Hypothalamus (tissue), 51 donors: ENCODE results near the gene PKP3.
"Not testable (repeated sequence)": the region's sequence is repeated elsewhere in the genome, so short reads cannot be mapped to it uniquely, and the experiment has no call there.

Experiments used
- DNase-seq, 51 donors: peaks; one replicate each; lab custom pipeline; 2025; lab: John Stamatoyannopoulos, UW

PKP3 gene

DNA sequence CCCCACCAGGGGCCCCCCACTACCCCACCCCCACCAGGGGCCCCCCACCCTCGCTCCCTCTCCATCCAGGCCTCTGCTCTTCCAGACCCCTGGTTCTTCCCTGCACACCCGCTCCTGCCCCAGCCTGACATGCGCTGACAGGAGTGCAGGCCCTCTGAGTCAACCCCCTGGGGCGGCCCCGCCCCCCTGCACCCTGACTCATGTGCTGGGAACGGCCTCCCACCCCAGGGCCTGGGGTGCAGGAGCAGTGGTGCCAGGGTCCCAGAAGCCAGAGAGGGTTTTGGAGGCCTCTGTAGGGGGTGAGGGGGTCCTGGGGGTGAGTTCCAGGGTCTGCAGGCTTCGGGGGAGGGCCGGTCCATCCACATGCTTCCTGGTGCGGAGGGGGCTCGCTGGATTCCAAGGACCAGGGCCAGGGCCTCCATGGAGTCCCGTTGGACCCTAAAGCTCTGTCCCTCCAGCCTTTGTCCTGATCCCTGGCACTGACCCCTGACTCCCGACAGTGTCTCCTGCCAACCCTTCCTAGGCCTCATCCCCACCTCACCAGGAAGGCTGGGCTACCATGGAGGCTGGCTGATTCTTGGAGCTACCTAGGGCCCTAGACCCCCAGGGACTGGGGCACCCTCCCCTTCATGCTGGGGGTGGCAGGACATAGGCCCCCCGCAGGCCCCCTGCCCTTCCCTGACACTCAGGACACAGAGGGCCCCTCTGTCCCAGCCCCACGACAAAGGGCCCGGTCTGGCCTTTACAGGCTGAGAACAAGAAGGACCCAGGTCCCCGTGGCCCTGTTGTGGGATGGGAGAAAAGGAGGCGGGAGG, 583 bp upstream of the PKP3 start:
- no peak for DNase-seq

DNA sequence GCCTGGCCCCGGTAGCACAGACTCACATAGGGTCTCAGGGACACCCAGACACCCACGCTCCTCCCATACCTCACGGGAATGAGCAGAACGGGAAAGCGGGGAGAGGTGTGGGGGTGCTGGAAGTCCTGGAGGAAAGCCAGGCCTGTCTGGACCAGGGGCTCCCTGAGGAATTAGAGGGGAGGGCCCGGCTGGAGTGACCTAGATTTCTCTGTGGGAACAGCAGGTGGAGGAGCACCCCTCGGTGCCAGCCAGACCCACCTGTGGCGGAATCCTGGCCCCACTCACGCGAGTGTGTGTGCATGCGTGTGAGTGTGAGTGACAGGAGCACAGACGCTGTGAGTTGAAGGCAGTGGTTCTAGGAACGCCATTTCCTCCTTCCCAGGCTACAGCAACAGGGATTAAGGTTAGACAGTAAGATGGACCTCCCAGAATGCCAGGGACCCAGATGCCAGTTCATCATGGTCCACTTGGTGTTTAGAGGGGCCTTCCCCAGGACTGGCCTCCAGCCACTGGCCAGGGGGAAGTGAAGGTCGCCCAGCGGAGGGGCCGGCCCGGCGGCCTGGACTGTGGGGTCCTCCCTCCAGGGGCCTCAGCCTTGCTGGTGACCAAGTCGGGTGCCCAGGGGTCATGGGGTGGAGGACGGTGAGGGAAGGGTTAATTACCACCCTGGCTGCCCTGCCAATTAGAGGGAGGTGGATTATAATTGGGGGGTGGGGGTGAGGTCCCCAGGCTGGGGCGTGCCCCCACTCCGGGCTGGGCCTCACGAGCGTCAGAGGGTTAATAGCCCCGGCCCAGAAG, 1.0 kb downstream of the PKP3 start:
- DNase-seq, result no peak

DNA sequence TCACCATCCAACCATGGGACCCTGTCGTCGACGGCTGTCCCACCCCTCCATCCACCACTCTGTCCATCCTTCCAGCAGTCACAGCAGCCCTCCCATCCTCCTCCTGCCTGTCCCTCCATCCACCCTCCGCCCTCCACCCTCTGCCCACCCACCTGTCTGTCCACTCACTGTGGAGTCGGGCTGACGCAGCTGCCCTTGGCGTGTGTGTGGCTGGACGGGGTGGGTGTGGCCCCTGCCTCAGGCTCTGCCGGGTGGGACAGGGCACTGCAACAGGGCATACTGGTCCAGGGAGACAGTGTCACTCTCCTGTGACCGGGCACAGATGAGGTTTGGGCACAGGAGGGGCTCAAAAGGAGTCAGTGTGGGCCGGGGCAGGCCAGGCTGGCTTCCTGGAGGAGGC, 1.9 kb downstream of the PKP3 start:
- no peak for DNase-seq

DNA sequence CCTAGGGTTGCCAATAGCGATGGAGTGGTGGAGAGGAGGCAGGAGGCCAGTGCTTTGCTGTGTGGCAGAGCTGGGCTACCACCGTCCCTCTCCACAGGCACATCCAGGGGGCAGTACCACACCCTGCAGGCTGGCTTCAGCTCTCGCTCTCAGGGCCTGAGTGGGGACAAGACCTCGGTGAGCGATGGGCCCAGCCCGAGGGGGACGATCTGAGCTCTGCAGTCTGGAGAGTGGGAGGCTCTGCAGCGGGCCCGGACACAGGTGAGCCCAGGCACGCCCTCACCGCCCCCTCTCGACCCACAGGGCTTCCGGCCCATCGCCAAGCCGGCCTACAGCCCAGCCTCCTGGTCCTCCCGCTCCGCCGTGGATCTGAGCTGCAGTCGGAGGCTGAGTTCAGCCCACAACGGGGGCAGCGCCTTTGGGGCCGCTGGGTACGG, 2.5 kb downstream of the PKP3 start:
- no peak for DNase-seq

DNA sequence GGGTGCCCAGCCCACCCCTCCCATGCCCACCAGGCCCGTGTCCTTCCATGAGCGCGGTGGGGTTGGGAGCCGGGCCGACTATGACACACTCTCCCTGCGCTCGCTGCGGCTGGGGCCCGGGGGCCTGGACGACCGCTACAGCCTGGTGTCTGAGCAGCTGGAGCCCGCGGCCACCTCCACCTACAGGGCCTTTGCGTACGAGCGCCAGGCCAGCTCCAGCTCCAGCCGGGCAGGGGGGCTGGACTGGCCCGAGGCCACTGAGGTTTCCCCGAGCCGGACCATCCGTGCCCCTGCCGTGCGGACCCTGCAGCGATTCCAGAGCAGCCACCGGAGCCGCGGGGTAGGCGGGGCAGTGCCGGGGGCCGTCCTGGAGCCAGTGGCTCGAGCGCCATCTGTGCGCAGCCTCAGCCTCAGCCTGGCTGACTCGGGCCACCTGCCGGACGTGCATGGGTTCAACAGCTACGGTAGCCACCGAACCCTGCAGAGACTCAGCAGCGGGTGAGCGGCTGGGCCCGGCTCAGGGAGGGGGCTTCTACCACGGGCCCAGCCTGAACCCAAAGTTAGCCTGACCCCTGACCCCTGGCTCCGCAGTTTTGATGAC, 3.0 kb downstream of the PKP3 start:
- DNase-seq, result peak in 21 of 51 donors; percentile 6 to 70 (median 38)

DNA sequence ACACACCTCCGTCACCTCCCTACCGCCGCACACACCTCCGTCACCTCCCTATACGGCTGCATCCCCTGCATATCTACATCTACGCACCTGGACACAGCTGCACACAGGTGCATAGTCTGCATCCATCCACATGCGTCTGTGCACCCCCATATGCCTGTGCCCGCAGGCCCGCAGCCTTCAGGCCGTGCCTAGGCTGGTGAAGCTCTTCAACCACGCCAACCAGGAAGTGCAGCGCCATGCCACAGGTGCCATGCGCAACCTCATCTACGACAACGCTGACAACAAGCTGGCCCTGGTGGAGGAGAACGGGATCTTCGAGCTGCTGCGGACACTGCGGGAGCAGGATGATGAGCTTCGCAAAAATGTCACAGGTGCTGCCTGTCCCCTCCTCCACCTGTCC, 4.8 kb downstream of the PKP3 start:
- DNase-seq, result no peak

DNA sequence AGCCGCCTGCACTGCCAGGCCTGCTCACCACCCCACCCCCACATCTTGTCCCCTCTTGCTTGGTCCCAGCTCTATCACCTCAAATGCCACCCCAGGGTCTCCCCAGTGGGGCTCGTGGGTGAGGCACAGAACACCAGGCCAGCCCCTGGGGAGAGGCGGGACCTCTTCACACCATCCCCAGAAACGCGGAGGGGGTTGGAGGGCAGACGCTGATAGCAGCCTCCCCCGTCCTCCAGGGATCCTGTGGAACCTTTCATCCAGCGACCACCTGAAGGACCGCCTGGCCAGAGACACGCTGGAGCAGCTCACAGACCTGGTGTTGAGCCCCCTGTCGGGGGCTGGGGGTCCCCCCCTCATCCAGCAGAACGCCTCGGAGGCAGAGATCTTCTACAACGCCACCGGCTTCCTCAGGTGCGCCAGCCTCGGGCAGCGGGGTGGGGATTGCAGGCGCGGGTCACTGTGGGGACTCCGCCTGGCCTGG, 5.8 kb downstream of the PKP3 start:
- DNase-seq, result no peak

DNA sequence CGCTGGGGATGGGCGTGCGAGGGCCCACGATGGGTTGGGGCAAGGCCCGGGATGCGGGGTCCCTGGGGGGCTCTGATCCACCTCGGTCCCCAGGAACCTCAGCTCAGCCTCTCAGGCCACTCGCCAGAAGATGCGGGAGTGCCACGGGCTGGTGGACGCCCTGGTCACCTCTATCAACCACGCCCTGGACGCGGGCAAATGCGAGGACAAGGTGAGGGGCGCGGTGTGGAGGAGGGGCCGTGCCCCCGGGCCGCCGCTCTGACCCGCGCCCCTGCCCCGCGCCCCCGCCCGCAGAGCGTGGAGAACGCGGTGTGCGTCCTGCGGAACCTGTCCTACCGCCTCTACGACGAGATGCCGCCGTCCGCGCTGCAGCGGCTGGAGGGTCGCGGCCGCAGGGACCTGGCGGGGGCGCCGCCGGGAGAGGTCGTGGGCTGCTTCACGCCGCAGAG, 6.3 kb downstream of the PKP3 start:
- DNase-seq, result no peak

DNA sequence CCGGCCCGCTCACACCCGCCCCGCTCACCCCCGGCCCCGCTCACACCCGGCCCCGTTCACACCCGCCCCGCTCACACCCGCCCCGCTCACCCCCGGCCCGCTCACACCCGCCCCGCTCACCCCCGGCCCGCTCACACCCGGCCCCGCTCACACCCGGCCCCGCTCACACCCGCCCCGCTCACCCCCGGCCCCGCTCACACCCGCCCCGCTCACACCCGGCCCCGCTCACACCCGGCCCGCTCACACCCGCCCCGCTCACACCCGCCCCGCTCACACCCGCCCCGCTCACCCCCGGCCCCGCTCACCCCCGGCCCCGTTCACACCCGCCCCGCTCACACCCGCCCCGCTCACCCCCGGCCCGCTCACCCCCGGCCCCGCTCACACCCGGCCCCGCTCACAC, 7.2 kb downstream of the PKP3 start:
- DNase-seq, result not testable (repeated sequence)

DNA sequence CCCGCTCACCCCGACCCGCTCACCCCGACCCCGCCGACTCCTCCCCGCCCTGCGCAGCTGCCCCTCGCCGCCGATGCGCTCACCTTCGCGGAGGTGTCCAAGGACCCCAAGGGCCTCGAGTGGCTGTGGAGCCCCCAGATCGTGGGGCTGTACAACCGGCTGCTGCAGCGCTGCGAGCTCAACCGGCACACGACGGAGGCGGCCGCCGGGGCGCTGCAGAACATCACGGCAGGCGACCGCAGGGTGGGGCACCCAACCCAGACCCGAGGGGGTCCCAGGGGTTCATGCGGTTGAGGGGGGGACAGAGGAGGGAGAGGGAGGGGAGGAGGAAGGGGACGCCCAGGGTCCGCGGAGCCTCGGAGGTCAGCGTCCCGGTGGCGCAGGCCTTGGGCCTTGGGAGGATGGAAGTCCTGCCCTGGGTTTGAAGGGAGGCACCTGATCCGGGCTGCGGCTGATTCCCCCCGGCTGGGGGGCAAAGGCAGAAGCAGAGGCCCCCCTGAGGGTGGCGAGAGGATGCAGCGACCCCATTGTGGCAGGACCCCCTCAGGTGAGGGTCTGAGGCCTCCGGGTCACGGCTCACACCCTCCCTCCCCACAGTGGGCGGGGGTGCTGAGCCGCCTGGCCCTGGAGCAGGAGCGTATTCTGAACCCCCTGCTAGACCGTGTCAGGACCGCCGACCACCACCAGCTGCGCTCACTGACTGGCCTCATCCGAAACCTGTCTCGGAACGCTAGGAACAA, 9.2 kb downstream of the PKP3 start:
- DNase-seq, result no peak

DNA sequence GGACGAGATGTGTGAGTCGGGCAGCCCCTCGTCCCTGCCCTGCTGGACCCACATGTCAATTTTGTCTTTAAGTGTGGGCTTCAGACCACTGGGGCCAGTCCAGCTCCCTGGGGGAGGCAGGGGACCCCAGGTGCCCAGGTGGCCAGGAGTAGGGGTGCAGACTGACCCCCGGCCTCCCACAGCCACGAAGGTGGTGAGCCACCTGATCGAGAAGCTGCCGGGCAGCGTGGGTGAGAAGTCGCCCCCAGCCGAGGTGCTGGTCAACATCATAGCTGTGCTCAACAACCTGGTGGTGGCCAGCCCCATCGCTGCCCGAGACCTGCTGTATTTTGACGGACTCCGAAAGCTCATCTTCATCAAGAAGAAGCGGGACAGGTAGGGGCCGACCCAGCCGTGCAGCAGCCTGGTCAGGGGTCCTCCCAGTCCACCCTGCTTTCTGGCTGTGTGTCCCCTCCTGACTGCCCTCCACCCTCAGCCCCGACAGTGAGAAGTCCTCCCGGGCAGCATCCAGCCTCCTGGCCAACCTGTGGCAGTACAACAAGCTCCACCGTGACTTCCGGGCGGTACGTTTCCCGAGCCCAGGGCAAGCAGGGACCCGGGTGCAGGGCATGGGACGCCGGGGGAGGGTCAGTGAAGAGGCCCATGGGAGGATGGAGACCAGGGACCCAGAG, 9.9 kb downstream of the PKP3 start:
- DNase-seq, result no peak

DNA sequence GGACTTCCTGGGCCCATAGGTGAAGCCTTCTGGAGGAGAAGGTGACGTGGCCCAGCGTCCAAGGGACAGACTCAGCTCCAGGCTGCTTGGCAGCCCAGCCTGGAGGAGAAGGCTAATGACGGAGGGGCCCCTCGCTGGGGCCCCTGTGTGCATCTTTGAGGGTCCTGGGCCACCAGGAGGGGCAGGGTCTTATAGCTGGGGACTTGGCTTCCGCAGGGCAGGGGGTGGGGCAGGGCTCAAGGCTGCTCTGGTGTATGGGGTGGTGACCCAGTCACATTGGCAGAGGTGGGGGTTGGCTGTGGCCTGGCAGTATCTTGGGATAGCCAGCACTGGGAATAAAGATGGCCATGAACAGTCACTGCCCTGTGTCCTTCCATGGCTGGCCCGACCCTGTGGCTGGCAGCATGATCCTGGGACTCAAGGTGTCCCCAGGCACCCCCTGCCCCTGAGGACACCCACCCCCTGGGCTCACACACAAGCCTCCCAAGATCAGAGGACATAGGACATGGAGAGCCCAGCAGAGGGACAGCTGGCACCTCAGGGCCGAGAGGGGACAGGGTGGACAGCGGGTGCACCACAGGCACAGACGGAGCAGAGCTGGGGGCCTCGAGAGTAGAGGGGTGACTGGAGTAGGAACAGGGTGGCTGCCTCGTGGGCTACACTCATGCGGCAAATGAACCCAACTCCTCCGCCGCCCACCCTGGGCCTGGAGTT, 10.7 kb downstream of the PKP3 start:
- no peak for DNase-seq

DNA sequence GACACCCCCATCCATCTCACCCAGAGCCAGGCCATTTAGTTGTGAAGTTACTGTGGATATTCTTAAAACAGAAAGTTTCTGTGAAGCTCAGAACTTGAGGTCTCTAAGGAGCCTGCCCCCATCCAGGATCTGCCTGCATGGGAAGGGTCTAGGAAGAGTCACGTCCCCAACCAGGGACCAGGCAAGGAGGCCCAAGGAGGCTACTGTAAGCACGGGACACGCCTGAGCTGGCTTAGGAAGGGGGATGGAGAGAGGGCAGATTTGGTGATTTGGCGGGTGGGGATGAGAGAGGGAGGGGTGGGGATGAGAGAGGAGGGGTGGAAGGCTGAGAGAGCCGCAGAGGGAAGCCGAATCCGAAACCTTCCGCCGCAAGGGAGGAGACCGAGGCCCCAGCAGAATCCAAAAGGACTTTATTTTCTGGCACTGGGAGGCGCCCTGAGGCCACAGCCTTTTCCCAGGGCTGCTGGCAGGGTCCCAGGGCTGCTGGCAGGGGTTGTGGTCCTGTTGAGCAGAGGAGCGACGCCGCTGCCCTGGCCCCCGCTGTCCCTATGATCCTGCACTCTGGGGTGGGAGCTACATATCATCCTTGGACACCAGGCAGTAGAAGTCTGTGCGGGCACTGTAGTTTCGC, 11.4 kb downstream of the PKP3 start:
- DNase-seq, result peak in 29 of 51 donors; percentile 7 to 83 (median 38)

DNA sequence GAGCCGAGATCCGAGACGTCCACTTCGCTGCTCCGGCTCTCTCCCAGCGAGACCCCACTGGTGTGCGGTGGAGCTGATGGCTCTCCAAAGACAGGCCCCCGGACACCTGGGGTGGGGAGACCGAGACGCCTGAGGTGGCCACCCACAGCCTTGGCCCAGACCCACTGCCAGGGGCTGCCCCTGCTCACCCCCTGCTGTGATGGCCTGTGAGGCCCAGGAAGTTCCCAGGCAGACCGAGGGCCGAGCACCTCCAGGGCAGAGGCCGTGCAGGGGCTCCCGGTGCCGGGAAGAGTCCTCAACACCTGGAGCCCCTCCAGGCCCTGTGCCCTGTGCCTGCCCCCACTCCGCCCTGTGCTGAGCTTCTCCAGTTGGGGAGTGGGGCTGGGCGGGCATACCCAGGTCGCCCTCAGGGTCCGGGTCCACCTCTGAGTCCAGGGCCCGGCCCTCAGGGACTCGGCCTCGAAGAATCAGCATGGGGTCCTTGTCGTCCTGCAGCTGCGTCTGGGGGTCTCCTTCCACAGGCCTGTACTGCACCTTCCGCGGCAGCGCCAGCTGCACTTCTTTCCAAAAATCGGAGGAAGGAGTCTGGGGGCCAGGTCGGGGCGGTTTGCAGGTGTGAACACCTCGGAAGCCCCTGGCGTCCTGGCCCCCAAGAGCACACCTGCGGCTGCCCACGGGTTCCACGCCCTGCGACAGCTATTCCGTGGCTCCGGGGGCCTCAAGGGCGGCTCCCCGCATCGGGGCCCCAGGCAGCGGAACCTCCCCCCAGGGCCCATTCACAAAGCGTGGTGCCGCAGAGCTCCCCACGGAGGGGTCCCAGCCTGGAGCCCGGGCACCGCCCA, 12.2 kb downstream of the PKP3 start:
- DNase-seq, result no peak

DNA sequence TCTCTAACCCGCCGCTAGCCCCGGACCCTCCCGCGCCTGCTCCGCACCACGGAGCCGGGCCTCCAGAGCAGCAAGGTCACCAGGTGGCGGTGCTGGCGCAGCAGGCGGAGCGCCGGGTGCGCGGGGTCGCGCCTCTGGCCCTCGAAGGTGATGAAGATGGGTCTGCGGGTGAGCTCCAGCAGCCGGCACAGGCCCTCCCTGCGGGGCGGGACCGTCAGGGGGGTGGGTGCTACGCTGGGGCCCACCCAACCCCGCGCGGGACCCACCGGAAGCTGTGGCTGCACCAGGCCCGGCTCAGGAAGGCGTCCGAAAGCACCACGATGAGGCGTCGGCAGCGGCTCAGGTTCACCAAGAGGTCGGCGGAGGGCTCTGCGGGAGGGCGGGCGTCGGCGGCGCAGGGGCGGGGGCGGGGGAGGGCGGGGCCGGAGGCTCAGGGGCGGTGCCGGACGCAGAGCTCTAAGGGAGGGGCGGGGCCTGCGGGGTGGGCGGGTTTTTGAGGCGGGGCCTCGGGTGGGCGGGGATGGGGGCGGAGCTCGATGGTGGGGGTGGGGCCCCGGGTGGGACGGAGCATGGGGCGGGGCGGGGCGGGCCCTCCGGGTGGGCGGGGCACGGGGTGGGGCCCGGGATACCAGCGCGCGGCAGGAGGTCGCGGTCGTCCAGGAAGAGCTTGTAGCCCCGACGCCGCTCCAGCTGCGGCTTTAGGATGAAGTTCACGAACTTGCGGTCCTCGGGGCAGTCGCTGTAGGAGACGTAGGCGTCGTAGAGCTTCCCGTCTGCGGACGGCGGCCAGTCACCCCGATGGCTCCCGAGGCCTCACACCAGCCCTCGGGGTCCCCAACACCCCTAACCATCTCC, 13.0 kb downstream of the PKP3 start:
- peak in 38 of 51 donors; percentile 6 to 80 (median 50) for DNase-seq

DNA sequence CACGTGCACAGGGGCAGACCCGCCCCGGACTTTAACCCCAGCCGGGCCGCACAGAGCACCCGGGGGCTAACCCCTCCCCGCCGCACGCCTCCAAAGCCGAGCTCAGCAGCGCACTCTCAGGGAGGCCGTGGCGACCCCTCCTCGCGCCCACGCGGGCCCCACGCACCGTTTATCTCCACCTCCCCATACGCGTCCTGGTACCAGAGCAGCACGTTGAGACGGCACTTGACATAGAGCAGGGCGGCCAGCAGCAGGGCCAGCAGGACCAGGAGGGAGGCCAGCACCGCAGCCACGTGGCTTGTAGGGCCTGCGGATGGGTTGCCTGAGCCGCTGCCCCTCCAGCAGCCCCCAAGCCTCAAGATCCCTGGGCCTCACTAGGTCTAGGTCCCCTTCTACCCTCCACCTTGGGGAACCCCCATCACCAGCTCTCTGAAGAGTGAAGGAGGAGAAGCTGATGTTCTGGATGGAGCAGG, 13.7 kb downstream of the PKP3 start:
- no peak for DNase-seq
